ENCODE results near the gene IL1A. TPM values are rescaled to one million over a fixed set of nuclear protein-coding genes. Genes with fewer than 3 reads are reported as not detected.

Gene IL1A
- total and polyA plus RNA-seq, 9 donors: 0.09 to 0.12 TPM; not detected in 7

DNA sequence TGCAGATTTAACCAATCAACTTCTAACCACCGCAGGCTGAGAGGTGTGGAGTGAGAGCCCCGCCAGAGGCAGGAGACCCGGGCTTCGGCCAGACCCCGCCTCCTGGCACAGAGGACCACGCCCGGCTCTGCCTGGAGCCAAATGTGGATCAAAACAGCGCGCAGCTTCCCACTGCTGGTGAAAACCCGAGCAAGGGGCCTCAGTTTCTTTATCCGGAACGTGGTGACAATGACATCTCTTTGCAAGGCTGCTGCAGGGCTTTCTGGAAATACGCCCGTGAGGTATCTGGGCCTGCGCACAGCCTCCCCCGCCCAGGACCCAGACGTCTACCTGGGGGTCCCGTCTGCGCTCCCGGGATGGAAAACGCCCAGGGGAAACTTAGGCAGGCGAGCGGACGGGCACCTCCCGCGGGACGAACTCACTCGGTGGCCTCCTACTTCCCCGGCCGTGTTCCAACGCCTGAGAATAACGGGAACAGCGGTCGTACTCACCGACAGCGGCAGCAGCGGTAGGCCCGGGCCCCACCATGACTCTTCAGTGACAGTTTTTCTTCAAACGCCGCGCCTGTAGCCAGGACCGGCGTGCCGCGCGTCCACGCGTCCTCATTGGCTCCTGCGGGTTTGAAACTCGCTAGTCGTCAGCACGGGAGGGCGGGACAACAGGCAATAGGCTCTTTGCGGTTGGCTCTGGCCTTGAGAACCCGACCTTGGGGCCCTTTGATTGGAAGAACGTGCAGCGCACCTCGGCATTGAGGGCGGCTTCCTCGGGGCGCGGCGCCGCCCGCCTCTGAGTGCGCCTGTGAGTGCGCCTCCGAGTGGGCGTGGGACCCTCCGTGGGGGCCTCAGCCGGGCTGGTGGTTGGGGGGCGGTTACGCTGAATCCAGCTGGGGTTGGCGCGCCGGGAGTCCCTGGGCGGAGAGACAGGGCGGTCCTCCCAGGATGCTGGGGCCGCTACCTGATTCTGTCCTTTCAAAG lies 19.9 kb downstream of the IL1A start, which contains the start of gene CKAP2L:
CKAP2L (minus strand) TSS at position 539 of the 974 bp plus-strand sequence; CDS start at position 528, 11 bp downstream.
- DNase-seq: peak; percentile 99
- Histone ChIP-seq H3K27ac (ENCODE audit: low read length) (peak within 1 kb of the TSS; percentile 47), H3K9me3 (replicated peaks; ENCODE audit: control insufficient read depth, low read depth, low read length) (no peaks in the 10 kb centered on the region), H3K36me3 (ENCODE audit: control insufficient read depth, insufficient read depth, low read length) (no peaks in the 10 kb centered on the region), H3K4me1 (ENCODE audit: control insufficient read depth, insufficient read depth, low read length) (peaks cover 8% of the 10 kb centered on the region), H3K4me3 (ENCODE audit: low read length) (peak within 1 kb of the TSS; percentile 85), H3K27me3 (ENCODE audit: control insufficient read depth, insufficient read depth, low read length) (no peaks in the 10 kb centered on the region)
- WGBS (ENCODE audit: insufficient coverage): under 1% methylated on average over 77 of the region's 79 CpGs

GRCh38 chr2:112762276-112762675 lies 22.0 kb downstream of the IL1A start:
- Histone ChIP-seq H3K27me3 (ENCODE audit: control insufficient read depth, insufficient read depth, low read length) (no peaks in the 10 kb centered on the region), H3K9me3 (replicated peaks; ENCODE audit: control insufficient read depth, low read depth, low read length) (no peaks in the 10 kb centered on the region), H3K36me3 (ENCODE audit: control insufficient read depth, insufficient read depth, low read length) (peaks cover 2% of the 10 kb centered on the region), H3K27ac (ENCODE audit: low read length) (no peak overlapping the region), H3K4me1 (ENCODE audit: control insufficient read depth, insufficient read depth, low read length) (peaks cover 8% of the 10 kb centered on the region), H3K4me3 (ENCODE audit: low read length) (no peak overlapping the region)
- WGBS (ENCODE audit: insufficient coverage): 92% methylated on average over 3 of the region's 4 CpGs
- DNase-seq: no peak

DNA sequence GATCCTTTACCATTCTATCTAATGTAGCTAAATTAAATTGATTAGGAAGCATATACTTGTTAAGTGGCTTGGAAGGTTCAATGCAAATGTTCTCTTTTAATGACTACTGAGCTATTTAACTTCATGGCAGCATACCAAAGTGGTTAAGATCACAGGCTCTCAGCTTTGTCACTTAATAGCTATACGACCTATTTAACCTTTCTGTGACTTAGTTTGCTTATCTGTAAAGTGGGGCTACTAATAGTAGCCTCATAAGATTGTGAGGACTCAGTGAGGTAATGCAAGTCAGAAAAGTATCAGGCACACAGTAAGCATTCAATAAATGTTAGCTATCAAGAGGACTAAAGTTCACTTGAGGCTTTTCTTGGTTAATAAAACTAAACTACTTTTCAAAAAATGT lies 24.1 kb downstream of the IL1A start:
- H3K4me1 ChIP-seq (ENCODE audit: control insufficient read depth, insufficient read depth, low read length): peaks cover 7% of the 10 kb centered on the region
- H3K4me3 ChIP-seq (ENCODE audit: low read length): no peak overlapping the region
- DNase-seq: no peak
- no peaks in the 10 kb centered on the region for H3K27me3 ChIP-seq (ENCODE audit: control insufficient read depth, insufficient read depth, low read length)
- H3K9me3 ChIP-seq (replicated peaks; ENCODE audit: control insufficient read depth, low read depth, low read length): no peaks in the 10 kb centered on the region
- peaks cover 8% of the 10 kb centered on the region for H3K36me3 ChIP-seq (ENCODE audit: control insufficient read depth, insufficient read depth, low read length)
- no CpG with 5 or more reads among the region's 1 CpG for WGBS (ENCODE audit: insufficient coverage)
- H3K27ac ChIP-seq (ENCODE audit: low read length): no peak overlapping the region

GRCh38 chr2:112758711-112759110 lies 25.6 kb downstream of the IL1A start:
- Histone ChIP-seq H3K27ac (ENCODE audit: low read length) (no peak overlapping the region), H3K27me3 (ENCODE audit: control insufficient read depth, insufficient read depth, low read length) (no peaks in the 10 kb centered on the region), H3K4me1 (ENCODE audit: control insufficient read depth, insufficient read depth, low read length) (peaks cover 2% of the 10 kb centered on the region), H3K36me3 (ENCODE audit: control insufficient read depth, insufficient read depth, low read length) (peaks cover 16% of the 10 kb centered on the region), H3K4me3 (ENCODE audit: low read length) (no peak overlapping the region), H3K9me3 (replicated peaks; ENCODE audit: control insufficient read depth, low read depth, low read length) (no peaks in the 10 kb centered on the region)
- no peak for DNase-seq
- WGBS (ENCODE audit: insufficient coverage): no CpG with 5 or more reads among the region's 2 CpGs

- Histone ChIP-seq H3K36me3 (ENCODE audit: control insufficient read depth, insufficient read depth, low read length) (peaks cover 22% of the 10 kb centered on the region), H3K27me3 (ENCODE audit: control insufficient read depth, insufficient read depth, low read length) (no peaks in the 10 kb centered on the region), H3K9me3 (replicated peaks; ENCODE audit: control insufficient read depth, low read depth, low read length) (no peaks in the 10 kb centered on the region), H3K4me3 (ENCODE audit: low read length) (no peak overlapping the region), H3K4me1 (ENCODE audit: control insufficient read depth, insufficient read depth, low read length) (no peaks in the 10 kb centered on the region), H3K27ac (ENCODE audit: low read length) (no peak overlapping the region)
- DNase-seq: no peak
- WGBS (ENCODE audit: insufficient coverage): no CpG with 5 or more reads among the region's 3 CpGs
Measured at GRCh38 chr2:112757265-112757664, 27.0 kb downstream of the IL1A start.

GRCh38 chr2:112756207-112756606 lies 28.1 kb downstream of the IL1A start:
- no CpG with 5 or more reads among the region's 3 CpGs for WGBS (ENCODE audit: insufficient coverage)

GRCh38 chr2:112755444-112755843 lies 28.8 kb downstream of the IL1A start:
- 93% methylated on average over 1 of the region's 4 CpGs for WGBS (ENCODE audit: insufficient coverage)
- DNase-seq: no peak
- H3K27ac ChIP-seq (ENCODE audit: low read length): no peak overlapping the region

More at GRCh38 chr2:112756207-112756606, 28.1 kb downstream of the IL1A start:
- Histone ChIP-seq H3K27me3 (ENCODE audit: control insufficient read depth, insufficient read depth, low read length) (no peaks in the 10 kb centered on the region), H3K4me3 (ENCODE audit: low read length) (no peak overlapping the region), H3K36me3 (ENCODE audit: control insufficient read depth, insufficient read depth, low read length) (peaks cover 22% of the 10 kb centered on the region), H3K9me3 (replicated peaks; ENCODE audit: control insufficient read depth, low read depth, low read length) (no peaks in the 10 kb centered on the region), H3K27ac (ENCODE audit: low read length) (no peak overlapping the region), H3K4me1 (ENCODE audit: control insufficient read depth, insufficient read depth, low read length) (no peaks in the 10 kb centered on the region)
- no peak for DNase-seq

DNA sequence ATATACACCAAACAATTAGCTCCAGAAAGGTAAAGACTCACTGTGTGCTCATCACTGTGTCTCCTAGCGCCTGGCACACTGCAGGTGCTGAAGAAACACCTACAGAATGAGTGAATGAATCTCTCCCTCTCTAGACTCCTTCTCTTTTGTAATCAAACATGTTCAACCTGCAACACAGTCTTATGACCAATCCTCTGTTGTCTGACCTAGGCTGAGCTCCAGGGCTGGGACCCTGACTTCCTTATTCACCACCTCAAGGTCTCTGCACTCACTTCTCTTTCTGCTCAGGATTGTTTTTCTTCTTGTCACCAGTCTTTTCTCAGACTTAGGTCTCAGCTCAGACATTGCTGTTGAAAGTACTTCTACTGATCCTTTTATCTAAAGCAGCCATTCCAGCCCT lies 29.7 kb downstream of the IL1A start:
- Histone ChIP-seq H3K27me3 (ENCODE audit: control insufficient read depth, insufficient read depth, low read length) (no peaks in the 10 kb centered on the region), H3K4me1 (ENCODE audit: control insufficient read depth, insufficient read depth, low read length) (peaks cover 3% of the 10 kb centered on the region), H3K4me3 (ENCODE audit: low read length) (no peak overlapping the region), H3K36me3 (ENCODE audit: control insufficient read depth, insufficient read depth, low read length) (peaks cover 26% of the 10 kb centered on the region), H3K27ac (ENCODE audit: low read length) (no peak overlapping the region), H3K9me3 (replicated peaks; ENCODE audit: control insufficient read depth, low read depth, low read length) (no peaks in the 10 kb centered on the region)
- WGBS (ENCODE audit: insufficient coverage): 88% methylated on average over 1 of the region's 1 CpG
- no peak for DNase-seq

More at GRCh38 chr2:112755444-112755843, 28.8 kb downstream of the IL1A start:
- H3K4me1 ChIP-seq (ENCODE audit: control insufficient read depth, insufficient read depth, low read length): no peaks in the 10 kb centered on the region
- H3K36me3 ChIP-seq (ENCODE audit: control insufficient read depth, insufficient read depth, low read length): peaks cover 22% of the 10 kb centered on the region
- no peaks in the 10 kb centered on the region for H3K27me3 ChIP-seq (ENCODE audit: control insufficient read depth, insufficient read depth, low read length)
- no peak overlapping the region for H3K4me3 ChIP-seq (ENCODE audit: low read length)
- H3K9me3 ChIP-seq (replicated peaks; ENCODE audit: control insufficient read depth, low read depth, low read length): no peaks in the 10 kb centered on the region

DNA sequence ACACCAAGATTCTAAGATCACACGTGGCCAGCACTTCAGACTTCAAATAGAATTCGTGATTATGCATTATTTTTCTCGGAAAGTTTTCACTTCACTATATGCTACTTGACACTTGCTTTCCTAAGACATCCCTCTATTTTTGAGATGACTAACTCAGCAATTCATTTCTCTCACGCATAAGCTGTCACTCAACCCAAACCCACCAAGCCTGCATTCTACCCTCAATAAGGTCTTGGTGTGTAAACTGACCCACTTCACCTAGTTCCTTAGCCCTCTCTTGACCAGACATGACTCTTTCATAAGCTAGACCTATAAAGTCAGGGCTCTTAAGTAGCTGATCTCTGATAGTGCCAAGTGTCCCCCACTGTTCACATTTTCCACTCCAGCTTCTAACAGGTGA lies 31.6 kb downstream of the IL1A start:
- Histone ChIP-seq H3K4me3 (ENCODE audit: low read length) (no peak overlapping the region), H3K9me3 (replicated peaks; ENCODE audit: control insufficient read depth, low read depth, low read length) (no peaks in the 10 kb centered on the region)

DNA sequence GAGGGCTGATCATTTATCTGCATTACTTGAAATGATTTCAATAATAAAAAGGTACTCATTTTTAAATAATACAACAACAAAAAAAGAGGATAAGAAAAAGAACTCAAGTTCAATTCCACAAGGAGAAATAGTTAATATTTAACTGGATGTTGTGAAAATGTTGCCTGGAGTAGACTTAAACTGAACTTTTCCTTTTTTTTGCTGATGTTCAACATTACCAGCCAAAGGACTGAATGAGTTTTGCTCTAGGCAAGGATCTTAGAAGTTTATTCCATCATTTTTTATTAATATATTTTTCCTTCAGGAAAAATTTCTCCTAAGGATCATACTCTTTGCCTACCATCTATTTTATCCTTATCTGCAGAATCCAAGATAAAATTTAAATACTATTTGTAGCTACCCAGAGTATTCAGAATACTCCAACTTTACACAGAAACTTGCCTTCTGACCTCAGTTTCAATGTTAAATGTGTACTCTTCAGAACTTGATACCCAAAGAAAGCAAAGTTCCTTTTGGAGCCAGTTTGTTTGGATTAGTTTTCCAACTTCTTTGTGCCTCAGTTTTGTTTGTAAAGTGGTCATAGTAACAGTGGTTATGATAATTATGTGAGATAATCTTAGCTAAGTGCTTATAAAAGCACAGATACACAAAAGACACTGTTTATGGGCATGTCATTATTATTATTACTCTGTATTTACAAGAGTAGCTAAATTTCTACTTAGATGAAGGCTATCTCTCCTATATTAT lies 32.7 kb downstream of the IL1A start:
- Histone ChIP-seq H3K27me3 (ENCODE audit: control insufficient read depth, insufficient read depth, low read length) (no peaks in the 10 kb centered on the region), H3K4me3 (ENCODE audit: low read length) (no peak overlapping the region), H3K4me1 (ENCODE audit: control insufficient read depth, insufficient read depth, low read length) (peaks cover 3% of the 10 kb centered on the region), H3K9me3 (replicated peaks; ENCODE audit: control insufficient read depth, low read depth, low read length) (no peaks in the 10 kb centered on the region), H3K36me3 (ENCODE audit: control insufficient read depth, insufficient read depth, low read length) (peaks cover 23% of the 10 kb centered on the region), H3K27ac (ENCODE audit: low read length) (no peak overlapping the region)
- no peak for DNase-seq

More for the DNA sequence above, 31.6 kb downstream of the IL1A start:
- Histone ChIP-seq H3K4me1 (ENCODE audit: control insufficient read depth, insufficient read depth, low read length) (peaks cover 3% of the 10 kb centered on the region), H3K27ac (ENCODE audit: low read length) (no peak overlapping the region), H3K27me3 (ENCODE audit: control insufficient read depth, insufficient read depth, low read length) (no peaks in the 10 kb centered on the region), H3K36me3 (ENCODE audit: control insufficient read depth, insufficient read depth, low read length) (peaks cover 26% of the 10 kb centered on the region)
- 97% methylated on average over 3 of the region's 4 CpGs for WGBS (ENCODE audit: insufficient coverage)
- no peak for DNase-seq
